Naive thymus-derived CD4-positive, alpha-beta T cell (primary cell): ENCODE results near the gene MYBBP1A. TPM values are rescaled to one million over a fixed set of nuclear protein-coding genes. Genes with fewer than 3 reads are reported as not detected.

Experiments used
- ATAC-seq: fragments of 150-1000 bp; cut with Tn5 transposase; 2 replicates; pipeline ENCODE4 v1.10.0; 2021; ENCODE audit warnings: mild to moderate bottlenecking, moderate library complexity
- CTCF ChIA-PET: fragments of 350-600 bp; sonication (Branson Sonifier 250); formaldehyde crosslinking; loops from one replicate; lab custom pipeline; 2021; ENCODE audit warnings: antibody characterized with exemption; lab: Charles Lee
- POLR2A ChIA-PET: fragments of 350-600 bp; sonication (Branson Sonifier 250); formaldehyde crosslinking; loops from one replicate; lab custom pipeline; 2021; ENCODE audit warnings: antibody characterized with exemption, inconsistent platforms; lab: Charles Lee
- DNase-seq, 9 donors: peaks; one replicate each; pipeline versions ENCODE4 v3.0.0 to v3.0.0-alpha.2; 2020 to 2022; ENCODE audit warnings: mixed read lengths in 1 of 9
- H3K27ac ChIP-seq: one replicate; pipeline ENCODE4 v1.7.0; 2013; ENCODE audit warnings: mild to moderate bottlenecking, low read depth, low read length, moderate library complexity
- H3K27me3 ChIP-seq, 2 donors: one replicate each; pipeline ENCODE4 v1.7.0; 2013; ENCODE audit warnings: low read length in 2 of 2, mild to moderate bottlenecking in 2 of 2, moderate library complexity in 2 of 2; ENCODE audit not compliant: control insufficient read depth in 2 of 2, insufficient read depth in 2 of 2
- H3K36me3 ChIP-seq, 3 experiments: 1 replicate in 2 of 3; 2 replicates in 1 of 3; pipeline ENCODE4 v1.7.0; 2013; ENCODE audit warnings: low read length in 3 of 3, mild to moderate bottlenecking in 3 of 3, moderate library complexity in 1 of 3; ENCODE audit not compliant: insufficient read depth in 3 of 3, control insufficient read depth in 2 of 3
- H3K4me1 ChIP-seq, 2 donors: one replicate each; pipeline ENCODE4 v1.7.0; 2013; ENCODE audit warnings: low read length in 2 of 2, mild to moderate bottlenecking in 2 of 2, moderate library complexity in 1 of 2; ENCODE audit not compliant: control insufficient read depth in 2 of 2, insufficient read depth in 2 of 2
- H3K4me3 ChIP-seq: 2 replicates; pipeline ENCODE4 v1.7.0; 2013; ENCODE audit warnings: mild to moderate bottlenecking, low read length
- H3K9me3 ChIP-seq, 3 experiments: 1 replicate in 2 of 3; 2 replicates in 1 of 3; pipeline ENCODE4 v1.7.0; 2013; ENCODE audit warnings: low read length in 3 of 3; ENCODE audit not compliant: control insufficient read depth in 2 of 3
- H3K27ac Mint-ChIP-seq, 9 donors: one replicate each; pipeline ENCODE4 v1.8.0; 2020 to 2022; ENCODE audit warnings: mixed read lengths in 9 of 9, mild to moderate bottlenecking in 8 of 9, moderate library complexity in 5 of 9, inconsistent platforms in 2 of 9
- H3K27me3 Mint-ChIP-seq, 5 donors: one replicate each; pipeline ENCODE4 v1.8.0; 2021 to 2022; ENCODE audit warnings: mixed read lengths in 5 of 5, mild to moderate bottlenecking in 1 of 5
- H3K36me3 Mint-ChIP-seq, 5 donors: one replicate each; pipeline ENCODE4 v1.8.0; 2020 to 2022; ENCODE audit warnings: mixed read lengths in 5 of 5, mild to moderate bottlenecking in 3 of 5, inconsistent platforms in 1 of 5
- H3K4me1 Mint-ChIP-seq, 7 donors: one replicate each; pipeline ENCODE4 v1.8.0; 2020 to 2022; ENCODE audit warnings: mixed read lengths in 7 of 7, mild to moderate bottlenecking in 3 of 7, inconsistent platforms in 1 of 7
- H3K4me3 Mint-ChIP-seq, 10 donors: one replicate each; pipeline ENCODE4 v1.8.0; 2020 to 2022; ENCODE audit warnings: mild to moderate bottlenecking in 10 of 10, mixed read lengths in 10 of 10, moderate library complexity in 6 of 10, inconsistent platforms in 2 of 10
- H3K9me3 Mint-ChIP-seq, 11 donors: one replicate each; pipeline ENCODE4 v1.8.0; 2020 to 2022; ENCODE audit warnings: mixed read lengths in 11 of 11, mild to moderate bottlenecking in 4 of 11, inconsistent platforms in 1 of 11, moderate library complexity in 1 of 11
- intact Hi-C, 2 donors: fragments of 100-400 bp; cut with micrococcal nuclease; formaldehyde crosslinking; loops; one replicate each; pipeline ENCODE4 v1.15.1; 2023
- polyA plus RNA-seq, 2 donors: library from polyadenylated mRNA; unstranded; fragments of 300-500 nt; fragmentation: Illumina TruSeq; gene quantifications; one replicate each; pipeline ENCODE4 v1.2.3, GENCODE V29; 2021
- total RNA-seq, 6 experiments: library from RNA in 5 of 6; stranded (reverse) in 5 of 6; gene quantifications; 1 replicate in 5 of 6; 2 replicates in 1 of 6; pipeline ENCODE4 v1.2.3 and lab custom pipeline; 2021 to 2026

Gene MYBBP1A
- total and polyA plus RNA-seq, 7 experiments from 2014 or later: 21.0 to 81.8 (median 74.3) TPM

GRCh38 chr17:4576161-4576558 lies 21.0 kb upstream of the MYBBP1A start:
- no peaks in the 10 kb centered on the region for H3K9me3 ChIP-seq
- ATAC-seq: no peak
- Mint-ChIP-seq H3K4me1 (peaks cover 0 to 16% (median 5%) of the 10 kb centered on the region in 7 donors), H3K27ac (no peak overlapping the region), H3K4me3 (no peak overlapping the region), H3K36me3 (no peaks in the 10 kb centered on the region), H3K9me3 (peaks cover 0 to 2% (median 0%) of the 10 kb centered on the region in 11 donors), H3K27me3 (peaks cover 0 to 30% (median 4%) of the 10 kb centered on the region in 5 donors)
- ChIA-PET CTCF (interaction anchor here (1.3 kb wide), 1 partner anchor 10 kb away, joined by 3 read pairs; no protein-coding TSS in a partner anchor), POLR2A (no interaction called here)
- no peak for DNase-seq
- intact Hi-C loops: no loop called here
- no peak overlapping the region for H3K4me3 ChIP-seq
- H3K36me3 ChIP-seq: no peaks in the 10 kb centered on the region
- no peak overlapping the region for H3K27ac ChIP-seq
- H3K4me1 ChIP-seq: no peaks in the 10 kb centered on the region
- no peaks in the 10 kb centered on the region for H3K27me3 ChIP-seq

- Mint-ChIP-seq H3K4me3 (no peak overlapping the region), H3K36me3 (no peaks in the 10 kb centered on the region), H3K9me3 (no peaks in the 10 kb centered on the region), H3K4me1 (peaks cover 0 to 16% (median 7%) of the 10 kb centered on the region in 7 donors), H3K27me3 (peaks cover 0 to 32% (median 0%) of the 10 kb centered on the region in 5 donors), H3K27ac (no peak overlapping the region)
- no peak overlapping the region for H3K27ac ChIP-seq
- ChIA-PET POLR2A (no interaction called here), CTCF (no interaction called here)
- ATAC-seq (no peak), DNase-seq (no peak)
- H3K4me1 ChIP-seq: no peaks in the 10 kb centered on the region
- no peaks in the 10 kb centered on the region for H3K27me3 ChIP-seq
- no peaks in the 10 kb centered on the region for H3K36me3 ChIP-seq
- no peak overlapping the region for H3K4me3 ChIP-seq
- intact Hi-C loops: no loop called here
- H3K9me3 ChIP-seq: no peaks in the 10 kb centered on the region
Observed at GRCh38 chr17:4574448-4575045, 19.4 kb upstream of the MYBBP1A start.

GRCh38 chr17:4573669-4574068 lies 18.5 kb upstream of the MYBBP1A start:
- H3K9me3 Mint-ChIP-seq: no peaks in the 10 kb centered on the region
- ChIA-PET POLR2A (no interaction called here), CTCF (no interaction called here)
- Histone ChIP-seq H3K27ac (no peak overlapping the region), H3K4me1 (no peaks in the 10 kb centered on the region), H3K9me3 (no peaks in the 10 kb centered on the region), H3K36me3 (no peaks in the 10 kb centered on the region), H3K27me3 (no peaks in the 10 kb centered on the region), H3K4me3 (no peak overlapping the region)
- peaks cover 0 to 34% (median 0%) of the 10 kb centered on the region in 5 donors for H3K27me3 Mint-ChIP-seq
- H3K4me3 Mint-ChIP-seq: no peak overlapping the region
- peak overlapping the region in 2 of 9 donors; percentile 12 to 14 for H3K27ac Mint-ChIP-seq
- peaks cover 0 to 16% (median 9%) of the 10 kb centered on the region in 7 donors for H3K4me1 Mint-ChIP-seq
- no peaks in the 10 kb centered on the region for H3K36me3 Mint-ChIP-seq
- ATAC-seq (peak; percentile 89), DNase-seq (peak in 2 of 9 donors; percentile 45 to 67)
- intact Hi-C loops: no loop called here

GRCh38 chr17:4573115-4573514 lies 17.9 kb upstream of the MYBBP1A start:
- intact Hi-C loops: no loop called here
- H3K4me3 ChIP-seq: no peak overlapping the region
- ATAC-seq (no peak), DNase-seq (no peak)
- no peaks in the 10 kb centered on the region for H3K36me3 ChIP-seq
- CTCF ChIA-PET: no interaction called here
- no peaks in the 10 kb centered on the region for H3K4me1 ChIP-seq
- no peaks in the 10 kb centered on the region for H3K27me3 ChIP-seq
- H3K4me3 Mint-ChIP-seq: no peak overlapping the region
- peak overlapping the region in 2 of 9 donors; percentile 12 to 14 for H3K27ac Mint-ChIP-seq
- H3K27ac ChIP-seq: no peak overlapping the region
- no peaks in the 10 kb centered on the region for H3K9me3 ChIP-seq
- H3K27me3 Mint-ChIP-seq: peaks cover 0 to 36% (median 0%) of the 10 kb centered on the region in 5 donors
- H3K9me3 Mint-ChIP-seq: no peaks in the 10 kb centered on the region
- POLR2A ChIA-PET: no interaction called here
- peaks cover 0 to 16% (median 9%) of the 10 kb centered on the region in 7 donors for H3K4me1 Mint-ChIP-seq
- no peaks in the 10 kb centered on the region for H3K36me3 Mint-ChIP-seq

GRCh38 chr17:4572131-4572530 lies 16.9 kb upstream of the MYBBP1A start:
- no peaks in the 10 kb centered on the region for H3K27me3 ChIP-seq
- H3K27ac ChIP-seq: no peak overlapping the region
- intact Hi-C loops: no loop called here
- Mint-ChIP-seq H3K4me3 (no peak overlapping the region), H3K4me1 (peaks cover 0 to 16% (median 9%) of the 10 kb centered on the region in 7 donors), H3K36me3 (no peaks in the 10 kb centered on the region), H3K27ac (no peak overlapping the region), H3K27me3 (peaks cover 0 to 36% (median 0%) of the 10 kb centered on the region in 5 donors), H3K9me3 (no peaks in the 10 kb centered on the region)
- H3K9me3 ChIP-seq: no peaks in the 10 kb centered on the region
- no peaks in the 10 kb centered on the region for H3K36me3 ChIP-seq
- ChIA-PET CTCF (interaction anchor here (0.6 kb wide), 1 partner anchor 318 kb away, joined by 3 read pairs; no protein-coding TSS in a partner anchor), POLR2A (no interaction called here)
- DNase-seq (no peak), ATAC-seq (no peak)
- no peaks in the 10 kb centered on the region for H3K4me1 ChIP-seq
- H3K4me3 ChIP-seq: no peak overlapping the region

- Mint-ChIP-seq H3K9me3 (no peaks in the 10 kb centered on the region), H3K27me3 (peaks cover 0 to 31% (median 0%) of the 10 kb centered on the region in 5 donors), H3K27ac (peak overlapping the region in 2 of 9 donors; percentile 12 to 24), H3K36me3 (no peaks in the 10 kb centered on the region), H3K4me3 (no peak overlapping the region), H3K4me1 (peaks cover 6 to 24% (median 18%) of the 10 kb centered on the region in 7 donors)
- ChIA-PET POLR2A (interaction anchor here (0.6 kb wide), 1 partner anchor 133 kb away, joined by 3 read pairs; no protein-coding TSS in a partner anchor), CTCF (interaction anchor here (0.6 to 0.7 kb wide), 3 partner anchors 89 to 326 kb away, joined by 3 to 4 read pairs (median 3); no protein-coding TSS in a partner anchor)
- intact Hi-C loops: loop anchor here (5.0 to 10.0 kb wide), 3 partner anchors 135 to 333 kb away; partner anchors contain the start of genes ARRB2 (in 1 of the 2), CHRNE (in 1 of the 2) and PELP1 (in 1 of the 2)
- no peaks in the 10 kb centered on the region for H3K27me3 ChIP-seq
- no peaks in the 10 kb centered on the region for H3K4me1 ChIP-seq
- DNase-seq (peak in 1 of 9 donors; percentile 20), ATAC-seq (no peak)
- H3K4me3 ChIP-seq: no peak overlapping the region
- H3K27ac ChIP-seq: no peak overlapping the region
- H3K9me3 ChIP-seq: no peaks in the 10 kb centered on the region
- H3K36me3 ChIP-seq: no peaks in the 10 kb centered on the region
Observed at GRCh38 chr17:4569591-4569990, 14.4 kb upstream of the MYBBP1A start.
